Loucy (cell line): Measurements from ENCODE around the gene SOS1.

Source experiments
- H2AFZ ChIP-seq: fragments of 200-600 bp; sonication (generic); 2 replicates; pipeline ENCODE4 v1.6.0; 2016; ENCODE audit warnings: antibody characterized with exemption, mild to moderate bottlenecking, low read length, moderate library complexity
- H3F3A ChIP-seq: fragments of 200-600 bp; 2 replicates; pipeline ENCODE4 v1.6.0; 2016; ENCODE audit warnings: antibody characterized with exemption, low read depth, mild to moderate bottlenecking
- H3K27me3 ChIP-seq: fragments of 200-600 bp; sonication (generic); 2 replicates; pipeline ENCODE4 v1.6.1; 2014; ENCODE audit warnings: low read length, mild to moderate bottlenecking; ENCODE audit not compliant: insufficient read depth, poor library complexity, severe bottlenecking
- H3K36me3 ChIP-seq: fragments of 200-600 bp; sonication (generic); 2 replicates; pipeline ENCODE4 v1.6.1; 2016; ENCODE audit warnings: low read length; ENCODE audit not compliant: insufficient read depth
- H3K4me1 ChIP-seq: fragments of 200-600 bp; sonication (generic); 2 replicates; pipeline ENCODE4 v1.5.1; 2014; ENCODE audit warnings: low read length, mild to moderate bottlenecking; ENCODE audit not compliant: insufficient read depth, poor library complexity, severe bottlenecking
- H3K4me2 ChIP-seq: fragments of 200-600 bp; sonication (generic); 2 replicates; pipeline ENCODE4 v1.6.0; 2014; ENCODE audit warnings: antibody characterized with exemption, low read length, low read depth, mild to moderate bottlenecking; ENCODE audit not compliant: poor library complexity, severe bottlenecking
- H3K4me3 ChIP-seq: fragments of 200-600 bp; sonication (generic); 2 replicates; pipeline ENCODE4 v1.5.1; 2014; ENCODE audit warnings: low read length, mild to moderate bottlenecking, mixed read lengths; ENCODE audit not compliant: poor library complexity, severe bottlenecking
- H3K79me2 ChIP-seq: fragments of 200-600 bp; sonication (generic); 2 replicates; pipeline ENCODE4 v1.6.1; 2014; ENCODE audit warnings: low read length; ENCODE audit not compliant: insufficient read depth
- H3K9ac ChIP-seq: fragments of 200-600 bp; sonication (generic); 2 replicates; pipeline ENCODE4 v1.6.0; 2014; ENCODE audit warnings: mild to moderate bottlenecking, low read depth, low read length, moderate library complexity; ENCODE audit not compliant: poor library complexity, severe bottlenecking
- H3K9me2 ChIP-seq: fragments of 200-600 bp; sonication (generic); replicated peaks from 2 replicates; pipeline ENCODE4 v1.6.1; 2016; ENCODE audit warnings: low read depth, low read length, mixed read lengths
- H3K9me3 ChIP-seq: fragments of 200-600 bp; sonication (generic); 2 replicates; pipeline ENCODE4 v1.6.1; 2014; ENCODE audit warnings: mild to moderate bottlenecking, antibody characterized with exemption, low read length, low read depth; ENCODE audit not compliant: insufficient read depth
- H4K20me1 ChIP-seq: fragments of 200-600 bp; sonication (generic); 2 replicates; pipeline ENCODE4 v1.6.0; 2014; ENCODE audit warnings: antibody characterized with exemption, low read length, mild to moderate bottlenecking; ENCODE audit not compliant: insufficient read depth, poor library complexity, severe bottlenecking
- EZH2phosphoT487 ChIP-seq: fragments of 200-600 bp; IDR thresholded peaks from 2 replicates; pipeline ENCODE4 v1.6.1; 2018; ENCODE audit warnings: antibody characterized with exemption, mild to moderate bottlenecking, moderate library complexity, borderline replicate concordance
- TF ChIP-seq, protein P1 (sequence below): fragments of 200-600 bp; sonication (generic); conservative IDR thresholded peaks from 2 replicates; pipeline ENCODE4 v1.5.1; 2014; ENCODE audit warnings: mild to moderate bottlenecking, antibody characterized with exemption, low read length

SOS1 gene

GRCh38 chr2:39152504-39152903, 31.7 kb upstream of the SOS1 start:
- no peaks in the 10 kb centered on the region for H3K36me3 ChIP-seq
- H4K20me1 ChIP-seq, result no peaks in the 10 kb centered on the region
- H3K9ac ChIP-seq, result no peak overlapping the region
- no peaks in the 10 kb centered on the region for H3F3A ChIP-seq
- no peaks in the 10 kb centered on the region for H3K4me1 ChIP-seq
- TF ChIP-seq EZH2phosphoT487, result no peak
- TF ChIP-seq, protein P1, sequence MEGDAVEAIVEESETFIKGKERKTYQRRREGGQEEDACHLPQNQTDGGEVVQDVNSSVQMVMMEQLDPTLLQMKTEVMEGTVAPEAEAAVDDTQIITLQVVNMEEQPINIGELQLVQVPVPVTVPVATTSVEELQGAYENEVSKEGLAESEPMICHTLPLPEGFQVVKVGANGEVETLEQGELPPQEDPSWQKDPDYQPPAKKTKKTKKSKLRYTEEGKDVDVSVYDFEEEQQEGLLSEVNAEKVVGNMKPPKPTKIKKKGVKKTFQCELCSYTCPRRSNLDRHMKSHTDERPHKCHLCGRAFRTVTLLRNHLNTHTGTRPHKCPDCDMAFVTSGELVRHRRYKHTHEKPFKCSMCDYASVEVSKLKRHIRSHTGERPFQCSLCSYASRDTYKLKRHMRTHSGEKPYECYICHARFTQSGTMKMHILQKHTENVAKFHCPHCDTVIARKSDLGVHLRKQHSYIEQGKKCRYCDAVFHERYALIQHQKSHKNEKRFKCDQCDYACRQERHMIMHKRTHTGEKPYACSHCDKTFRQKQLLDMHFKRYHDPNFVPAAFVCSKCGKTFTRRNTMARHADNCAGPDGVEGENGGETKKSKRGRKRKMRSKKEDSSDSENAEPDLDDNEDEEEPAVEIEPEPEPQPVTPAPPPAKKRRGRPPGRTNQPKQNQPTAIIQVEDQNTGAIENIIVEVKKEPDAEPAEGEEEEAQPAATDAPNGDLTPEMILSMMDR, result no peak
- no peak overlapping the region for H3K4me2 ChIP-seq
- H3K4me3 ChIP-seq, result no peak overlapping the region
- no peaks in the 10 kb centered on the region for H3K9me2 ChIP-seq
- H2AFZ ChIP-seq, result no peak overlapping the region
- no peaks in the 10 kb centered on the region for H3K9me3 ChIP-seq
- no peaks in the 10 kb centered on the region for H3K27me3 ChIP-seq
- H3K79me2 ChIP-seq, result no peaks in the 10 kb centered on the region

DNA sequence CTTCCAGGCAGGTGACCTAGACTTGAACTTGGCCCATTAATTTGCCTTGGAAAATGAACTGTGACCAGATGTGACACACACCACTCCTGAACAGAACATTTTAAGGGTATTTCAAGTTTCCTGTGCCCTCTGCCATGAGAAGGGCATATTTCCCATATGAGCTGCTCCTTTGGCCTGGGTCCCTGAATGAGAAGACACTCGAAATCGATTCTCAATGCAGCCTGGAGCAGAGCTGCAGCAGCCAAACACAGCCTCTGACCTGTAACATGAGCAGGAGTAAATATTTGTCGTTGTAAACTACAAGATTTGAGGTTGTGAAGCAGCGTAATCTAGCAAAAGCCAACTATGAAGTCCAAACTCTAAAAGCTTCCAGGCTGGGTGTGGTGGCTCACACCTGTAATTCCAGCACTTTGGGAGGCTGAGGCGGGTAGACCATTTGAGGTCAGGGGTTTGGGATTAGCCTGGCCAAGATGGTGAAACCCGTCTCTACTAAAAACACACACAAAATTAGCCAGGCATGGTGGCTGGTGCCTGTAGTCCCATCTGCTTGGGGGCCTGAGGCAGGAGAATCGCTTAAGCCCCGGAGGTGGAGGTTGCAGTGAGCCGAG, 30.1 kb upstream of the SOS1 start:
- TF ChIP-seq EZH2phosphoT487, result no peak
- TF ChIP-seq, protein P1, result no peak
- Histone ChIP-seq H2AFZ (0 out of 2 replicates have a peak overlapping the region, but pooled peaks have one; percentile 22), H3K27me3 (no peaks in the 10 kb centered on the region)

GRCh38 chr2:39150102-39150562, 29.3 kb upstream of the SOS1 start:
- Histone ChIP-seq H2AFZ (peak overlapping the region; percentile 67), H3K36me3 (no peaks in the 10 kb centered on the region), H3K27me3 (no peaks in the 10 kb centered on the region), H3K4me3 (no peak overlapping the region), H3F3A (no peaks in the 10 kb centered on the region), H3K4me2 (no peak overlapping the region), H3K4me1 (no peaks in the 10 kb centered on the region), H3K9ac (no peak overlapping the region), H3K79me2 (no peaks in the 10 kb centered on the region), H3K9me2 (no peaks in the 10 kb centered on the region), H4K20me1 (no peaks in the 10 kb centered on the region), H3K9me3 (no peaks in the 10 kb centered on the region)
- TF ChIP-seq EZH2phosphoT487, result no peak
- TF ChIP-seq, protein P1, result no peak

More for the DNA sequence above, 30.1 kb upstream of the SOS1 start:
- Histone ChIP-seq H3K4me1 (no peaks in the 10 kb centered on the region), H4K20me1 (no peaks in the 10 kb centered on the region), H3K9me2 (no peaks in the 10 kb centered on the region), H3F3A (no peaks in the 10 kb centered on the region), H3K36me3 (no peaks in the 10 kb centered on the region), H3K9ac (no peak overlapping the region), H3K4me2 (no peak overlapping the region), H3K4me3 (no peak overlapping the region), H3K79me2 (no peaks in the 10 kb centered on the region), H3K9me3 (no peaks in the 10 kb centered on the region)
